GM23338 (cell line): ENCODE data around the gene SNX22. TPM values are rescaled to one million over a fixed set of nuclear protein-coding genes. Genes with fewer than 3 reads are reported as not detected.
A peak's percentile ranks its signal among the peaks of the same experiment; 100 is the strongest.

Experiments used
- ATAC-seq: fragments of 200-7000 bp; cut with Tn5 transposase; 3 replicates; pipeline ENCODE4 v1.9.1; 2020
- DNase-seq: peaks from one replicate; pipeline ENCODE4 v3.0.0-alpha.2; 2015; ENCODE audit warnings: low spot score
- H2AFZ ChIP-seq: fragments of 200-600 bp; sonication (generic); 2 replicates; pipeline ENCODE4 v1.8.0; 2016; ENCODE audit warnings: antibody characterized with exemption, mild to moderate bottlenecking, moderate library complexity
- H3F3A ChIP-seq: fragments of 200-600 bp; sonication (generic); replicated peaks from 2 replicates; pipeline ENCODE4 v1.8.0; 2017; ENCODE audit warnings: antibody characterized with exemption, mixed run types, low read depth
- H3K27ac ChIP-seq: fragments of 200-600 bp; sonication (generic); 2 replicates; pipeline ENCODE4 v1.6.1; 2016; ENCODE audit warnings: low read depth
- H3K27me3 ChIP-seq: fragments of 200-600 bp; sonication (generic); 2 replicates; pipeline ENCODE4 v1.8.0; 2016; ENCODE audit warnings: mild to moderate bottlenecking, mixed run types, moderate library complexity; ENCODE audit not compliant: insufficient read depth
- H3K36me3 ChIP-seq: fragments of 200-600 bp; sonication (generic); 2 replicates; pipeline ENCODE4 v1.8.0; 2016; ENCODE audit warnings: mild to moderate bottlenecking; ENCODE audit not compliant: insufficient read depth
- H3K4me1 ChIP-seq: fragments of 200-600 bp; sonication (generic); 2 replicates; pipeline ENCODE4 v1.8.0; 2016; ENCODE audit warnings: mild to moderate bottlenecking, moderate library complexity; ENCODE audit not compliant: insufficient read depth
- H3K4me2 ChIP-seq: fragments of 200-600 bp; sonication (generic); 2 replicates; pipeline ENCODE4 v1.7.1; 2017; ENCODE audit warnings: mixed run types
- H3K4me3 ChIP-seq: fragments of 200-600 bp; sonication (generic); 2 replicates; pipeline ENCODE4 v1.6.1; 2016; ENCODE audit warnings: mixed run types
- H3K79me2 ChIP-seq: fragments of 200-600 bp; sonication (generic); replicated peaks from 2 replicates; pipeline ENCODE4 v1.8.0; 2017; ENCODE audit warnings: mild to moderate bottlenecking; ENCODE audit not compliant: insufficient read depth
- H3K9me2 ChIP-seq: fragments of 200-600 bp; sonication (generic); 2 replicates; pipeline ENCODE4 v1.8.0; 2017; ENCODE audit not compliant: insufficient read depth
- H4K20me1 ChIP-seq: fragments of 200-600 bp; sonication (generic); replicated peaks from 2 replicates; pipeline ENCODE4 v1.8.0; 2017; ENCODE audit warnings: mild to moderate bottlenecking; ENCODE audit not compliant: insufficient read depth
- H3K27ac Mint-ChIP-seq: 2 replicates; pipeline ENCODE4 v1.8.0; 2020; ENCODE audit warnings: inconsistent platforms, mild to moderate bottlenecking, moderate library complexity, mixed read lengths
- H3K27me3 Mint-ChIP-seq: 3 replicates; pipeline ENCODE4 v1.8.0; 2022; ENCODE audit warnings: low read depth, mild to moderate bottlenecking, moderate library complexity, mixed read lengths, inconsistent platforms; ENCODE audit not compliant: insufficient read depth, poor library complexity
- H3K36me3 Mint-ChIP-seq: 3 replicates; pipeline ENCODE4 v1.8.0; 2021; ENCODE audit warnings: low read depth, mild to moderate bottlenecking, inconsistent platforms, moderate library complexity, mixed read lengths
- H3K4me1 Mint-ChIP-seq: 3 replicates; pipeline ENCODE4 v1.8.0; 2020; ENCODE audit warnings: mild to moderate bottlenecking, inconsistent platforms, mixed read lengths
- H3K4me3 Mint-ChIP-seq: 3 replicates; pipeline ENCODE4 v1.8.0; 2021; ENCODE audit warnings: moderate library complexity, mild to moderate bottlenecking, inconsistent platforms, mixed read lengths
- H3K9me3 Mint-ChIP-seq: 3 replicates; pipeline ENCODE4 v1.8.0; 2020; ENCODE audit warnings: moderate library complexity, mild to moderate bottlenecking, inconsistent platforms, mixed read lengths
- EZH2 ChIP-seq: fragments of 200-600 bp; sonication (generic); IDR thresholded peaks from one replicate; pipeline ENCODE4 v1.8.0; 2017; ENCODE audit warnings: antibody characterized with exemption, mild to moderate bottlenecking, low read depth; ENCODE audit not compliant: unreplicated experiment
- JUNB ChIP-seq: IDR thresholded peaks from one replicate; pipeline ENCODE4 v1.6.1; 2016; ENCODE audit warnings: antibody characterized with exemption; ENCODE audit not compliant: unreplicated experiment
- POLR2AphosphoS5 ChIP-seq: IDR thresholded peaks from 2 replicates; pipeline ENCODE4 v1.6.1; 2016; ENCODE audit warnings: antibody characterized with exemption, low read depth
- STAT1 ChIP-seq: IDR thresholded peaks from one replicate; pipeline ENCODE4 v1.6.1; 2016; ENCODE audit warnings: antibody characterized with exemption; ENCODE audit not compliant: unreplicated experiment
- polyA plus RNA-seq: library from polyadenylated mRNA; unstranded; fragments of >200 nt; fragmentation: Nextera tagmentation; extraction: Ambion mirVana; gene quantifications from 2 replicates; pipeline ENCODE4 v1.2.1, GENCODE V29; 2016
- total RNA-seq: library from RNA; depleted of rRNA; stranded (reverse); fragments of >200 nt; shearing (Covaris generic); gene quantifications from 2 replicates; pipeline ENCODE4 v1.2.3, GENCODE V29; 2014
- TF ChIP-seq, protein P1 (sequence below), 2 experiments: fragments of 200-600 bp in 1 of 2; sonication (generic) in 1 of 2; conservative IDR thresholded peaks; 2 replicates each; pipeline versions ENCODE4 v1.5.1 to v1.6.1; 2016 to 2017; ENCODE audit warnings: antibody characterized with exemption in 2 of 2, low read depth in 2 of 2, mild to moderate bottlenecking in 2 of 2, moderate library complexity in 1 of 2
- TF ChIP-seq, protein P2 (sequence below): fragments of 250-450 bp; sonication (Bioruptor Pico); IDR thresholded peaks from 2 replicates; pipeline ENCODE4 v1.5.0; 2020; ENCODE audit warnings: mild to moderate bottlenecking, moderate library complexity
- TF ChIP-seq, protein P3 (sequence below): IDR thresholded peaks from one replicate; pipeline ENCODE4 v1.6.1; 2018; ENCODE audit warnings: antibody characterized with exemption; ENCODE audit not compliant: unreplicated experiment

SNX22 gene
- total and polyA plus RNA-seq, 2 experiments from 2014 or later = 3.7 to 5.7 TPM

DNA sequence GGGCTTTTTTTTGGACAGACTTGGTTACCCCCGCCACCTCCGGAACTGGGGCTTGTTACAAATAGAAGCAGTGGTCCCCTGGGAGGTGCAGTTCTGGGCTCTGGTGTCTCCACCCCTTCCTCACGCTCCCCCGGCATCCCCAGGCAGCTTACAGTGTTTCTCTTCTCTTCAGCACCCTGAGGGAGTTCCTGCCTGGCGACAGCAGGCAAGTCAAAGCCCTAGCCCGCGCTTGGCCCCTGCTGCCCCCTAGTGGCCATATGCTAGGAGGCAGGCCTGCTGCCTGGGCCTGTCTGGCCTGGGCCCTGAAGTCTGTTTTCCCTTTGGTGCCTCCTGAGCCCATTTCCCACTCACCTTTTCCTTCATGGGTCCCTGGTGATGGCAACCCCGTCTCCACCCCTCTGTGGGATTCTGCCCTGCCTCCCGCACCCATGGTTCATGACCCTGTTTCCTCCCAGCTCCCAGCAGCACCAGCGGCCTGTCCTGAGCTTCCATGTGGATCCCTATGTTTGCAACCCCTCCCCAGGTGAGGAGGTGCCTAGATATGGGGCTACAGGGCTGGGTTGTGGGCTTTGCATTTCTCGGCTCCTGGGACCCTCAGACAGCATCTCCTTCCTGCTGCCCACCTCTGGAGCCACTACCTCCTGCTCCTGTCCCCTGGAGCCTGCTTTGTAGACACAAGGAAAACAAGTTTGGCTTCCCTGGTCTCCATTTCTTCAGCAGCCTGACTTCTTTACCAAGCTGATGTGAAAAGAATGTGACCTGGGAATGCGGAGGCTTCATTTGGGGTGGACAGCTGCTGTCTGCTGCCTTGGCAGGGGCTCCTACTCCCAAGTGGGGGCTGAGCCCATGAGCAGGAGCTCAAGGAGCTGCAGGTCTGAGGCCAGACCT lies 2.2 kb downstream of the SNX22 start:
- Mint-ChIP-seq H3K36me3 (peaks cover 41% of the 10 kb centered on the region), H3K4me1 (peaks cover 18% of the 10 kb centered on the region), H3K4me3 (peak overlapping the region; percentile 68), H3K27me3 (peaks cover 24% of the 10 kb centered on the region), H3K27ac (no peak overlapping the region), H3K9me3 (no peaks in the 10 kb centered on the region; the same call in 2 of the 3 replicates)
- DNase-seq (peak; percentile 91), ATAC-seq (peak; percentile 74)
- Histone ChIP-seq H3K4me3 (peak overlapping the region; percentile 82), H4K20me1 (peaks cover 13% of the 10 kb centered on the region; the same call in 1 of the 2 replicates), H3K4me2 (peak overlapping the region; percentile 94), H3K79me2 (no peaks in the 10 kb centered on the region), H3K4me1 (peaks cover 13% of the 10 kb centered on the region), H3K27me3 (peaks cover 18% of the 10 kb centered on the region), H3K27ac (peak overlapping the region; percentile 89), H3K36me3 (peaks cover 34% of the 10 kb centered on the region), H3F3A (peaks cover 31% of the 10 kb centered on the region), H2AFZ (no peak overlapping the region), H3K9me2 (no peaks in the 10 kb centered on the region)
- TF ChIP-seq POLR2AphosphoS5 (peak; percentile 64), JUNB (no peak), STAT1 (no peak), EZH2 (no peak)
- TF ChIP-seq, protein P1, sequence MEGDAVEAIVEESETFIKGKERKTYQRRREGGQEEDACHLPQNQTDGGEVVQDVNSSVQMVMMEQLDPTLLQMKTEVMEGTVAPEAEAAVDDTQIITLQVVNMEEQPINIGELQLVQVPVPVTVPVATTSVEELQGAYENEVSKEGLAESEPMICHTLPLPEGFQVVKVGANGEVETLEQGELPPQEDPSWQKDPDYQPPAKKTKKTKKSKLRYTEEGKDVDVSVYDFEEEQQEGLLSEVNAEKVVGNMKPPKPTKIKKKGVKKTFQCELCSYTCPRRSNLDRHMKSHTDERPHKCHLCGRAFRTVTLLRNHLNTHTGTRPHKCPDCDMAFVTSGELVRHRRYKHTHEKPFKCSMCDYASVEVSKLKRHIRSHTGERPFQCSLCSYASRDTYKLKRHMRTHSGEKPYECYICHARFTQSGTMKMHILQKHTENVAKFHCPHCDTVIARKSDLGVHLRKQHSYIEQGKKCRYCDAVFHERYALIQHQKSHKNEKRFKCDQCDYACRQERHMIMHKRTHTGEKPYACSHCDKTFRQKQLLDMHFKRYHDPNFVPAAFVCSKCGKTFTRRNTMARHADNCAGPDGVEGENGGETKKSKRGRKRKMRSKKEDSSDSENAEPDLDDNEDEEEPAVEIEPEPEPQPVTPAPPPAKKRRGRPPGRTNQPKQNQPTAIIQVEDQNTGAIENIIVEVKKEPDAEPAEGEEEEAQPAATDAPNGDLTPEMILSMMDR (conservative IDR thresholded peaks at IDR 0.05; ENCODE audit: low read depth in 2 of 2) = peak; percentile 93 to 98
- TF ChIP-seq, protein P2, sequence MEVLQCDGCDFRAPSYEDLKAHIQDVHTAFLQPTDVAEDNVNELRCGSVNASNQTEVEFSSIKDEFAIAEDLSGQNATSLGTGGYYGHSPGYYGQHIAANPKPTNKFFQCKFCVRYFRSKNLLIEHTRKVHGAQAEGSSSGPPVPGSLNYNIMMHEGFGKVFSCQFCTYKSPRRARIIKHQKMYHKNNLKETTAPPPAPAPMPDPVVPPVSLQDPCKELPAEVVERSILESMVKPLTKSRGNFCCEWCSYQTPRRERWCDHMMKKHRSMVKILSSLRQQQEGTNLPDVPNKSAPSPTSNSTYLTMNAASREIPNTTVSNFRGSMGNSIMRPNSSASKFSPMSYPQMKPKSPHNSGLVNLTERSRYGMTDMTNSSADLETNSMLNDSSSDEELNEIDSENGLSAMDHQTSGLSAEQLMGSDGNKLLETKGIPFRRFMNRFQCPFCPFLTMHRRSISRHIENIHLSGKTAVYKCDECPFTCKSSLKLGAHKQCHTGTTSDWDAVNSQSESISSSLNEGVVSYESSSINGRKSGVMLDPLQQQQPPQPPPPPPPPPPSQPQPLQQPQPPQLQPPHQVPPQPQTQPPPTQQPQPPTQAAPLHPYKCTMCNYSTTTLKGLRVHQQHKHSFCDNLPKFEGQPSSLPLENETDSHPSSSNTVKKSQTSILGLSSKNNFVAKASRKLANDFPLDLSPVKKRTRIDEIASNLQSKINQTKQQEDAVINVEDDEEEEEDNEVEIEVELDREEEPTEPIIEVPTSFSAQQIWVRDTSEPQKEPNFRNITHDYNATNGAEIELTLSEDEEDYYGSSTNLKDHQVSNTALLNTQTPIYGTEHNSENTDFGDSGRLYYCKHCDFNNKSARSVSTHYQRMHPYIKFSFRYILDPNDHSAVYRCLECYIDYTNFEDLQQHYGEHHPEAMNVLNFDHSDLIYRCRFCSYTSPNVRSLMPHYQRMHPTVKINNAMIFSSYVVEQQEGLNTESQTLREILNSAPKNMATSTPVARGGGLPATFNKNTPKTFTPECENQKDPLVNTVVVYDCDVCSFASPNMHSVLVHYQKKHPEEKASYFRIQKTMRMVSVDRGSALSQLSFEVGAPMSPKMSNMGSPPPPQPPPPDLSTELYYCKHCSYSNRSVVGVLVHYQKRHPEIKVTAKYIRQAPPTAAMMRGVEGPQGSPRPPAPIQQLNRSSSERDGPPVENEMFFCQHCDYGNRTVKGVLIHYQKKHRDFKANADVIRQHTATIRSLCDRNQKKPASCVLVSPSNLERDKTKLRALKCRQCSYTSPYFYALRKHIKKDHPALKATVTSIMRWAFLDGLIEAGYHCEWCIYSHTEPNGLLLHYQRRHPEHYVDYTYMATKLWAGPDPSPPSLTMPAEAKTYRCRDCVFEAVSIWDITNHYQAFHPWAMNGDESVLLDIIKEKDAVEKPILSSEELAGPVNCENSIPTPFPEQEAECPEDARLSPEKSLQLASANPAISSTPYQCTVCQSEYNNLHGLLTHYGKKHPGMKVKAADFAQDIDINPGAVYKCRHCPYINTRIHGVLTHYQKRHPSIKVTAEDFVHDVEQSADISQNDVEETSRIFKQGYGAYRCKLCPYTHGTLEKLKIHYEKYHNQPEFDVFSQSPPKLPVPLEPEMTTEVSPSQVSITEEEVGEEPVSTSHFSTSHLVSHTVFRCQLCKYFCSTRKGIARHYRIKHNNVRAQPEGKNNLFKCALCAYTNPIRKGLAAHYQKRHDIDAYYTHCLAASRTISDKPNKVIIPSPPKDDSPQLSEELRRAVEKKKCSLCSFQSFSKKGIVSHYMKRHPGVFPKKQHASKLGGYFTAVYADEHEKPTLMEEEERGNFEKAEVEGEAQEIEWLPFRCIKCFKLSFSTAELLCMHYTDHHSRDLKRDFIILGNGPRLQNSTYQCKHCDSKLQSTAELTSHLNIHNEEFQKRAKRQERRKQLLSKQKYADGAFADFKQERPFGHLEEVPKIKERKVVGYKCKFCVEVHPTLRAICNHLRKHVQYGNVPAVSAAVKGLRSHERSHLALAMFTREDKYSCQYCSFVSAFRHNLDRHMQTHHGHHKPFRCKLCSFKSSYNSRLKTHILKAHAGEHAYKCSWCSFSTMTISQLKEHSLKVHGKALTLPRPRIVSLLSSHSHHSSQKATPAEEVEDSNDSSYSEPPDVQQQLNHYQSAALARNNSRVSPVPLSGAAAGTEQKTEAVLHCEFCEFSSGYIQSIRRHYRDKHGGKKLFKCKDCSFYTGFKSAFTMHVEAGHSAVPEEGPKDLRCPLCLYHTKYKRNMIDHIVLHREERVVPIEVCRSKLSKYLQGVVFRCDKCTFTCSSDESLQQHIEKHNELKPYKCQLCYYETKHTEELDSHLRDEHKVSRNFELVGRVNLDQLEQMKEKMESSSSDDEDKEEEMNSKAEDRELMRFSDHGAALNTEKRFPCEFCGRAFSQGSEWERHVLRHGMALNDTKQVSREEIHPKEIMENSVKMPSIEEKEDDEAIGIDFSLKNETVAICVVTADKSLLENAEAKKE (CRISPR knock-in tag) = no peak
- TF ChIP-seq, protein P3, sequence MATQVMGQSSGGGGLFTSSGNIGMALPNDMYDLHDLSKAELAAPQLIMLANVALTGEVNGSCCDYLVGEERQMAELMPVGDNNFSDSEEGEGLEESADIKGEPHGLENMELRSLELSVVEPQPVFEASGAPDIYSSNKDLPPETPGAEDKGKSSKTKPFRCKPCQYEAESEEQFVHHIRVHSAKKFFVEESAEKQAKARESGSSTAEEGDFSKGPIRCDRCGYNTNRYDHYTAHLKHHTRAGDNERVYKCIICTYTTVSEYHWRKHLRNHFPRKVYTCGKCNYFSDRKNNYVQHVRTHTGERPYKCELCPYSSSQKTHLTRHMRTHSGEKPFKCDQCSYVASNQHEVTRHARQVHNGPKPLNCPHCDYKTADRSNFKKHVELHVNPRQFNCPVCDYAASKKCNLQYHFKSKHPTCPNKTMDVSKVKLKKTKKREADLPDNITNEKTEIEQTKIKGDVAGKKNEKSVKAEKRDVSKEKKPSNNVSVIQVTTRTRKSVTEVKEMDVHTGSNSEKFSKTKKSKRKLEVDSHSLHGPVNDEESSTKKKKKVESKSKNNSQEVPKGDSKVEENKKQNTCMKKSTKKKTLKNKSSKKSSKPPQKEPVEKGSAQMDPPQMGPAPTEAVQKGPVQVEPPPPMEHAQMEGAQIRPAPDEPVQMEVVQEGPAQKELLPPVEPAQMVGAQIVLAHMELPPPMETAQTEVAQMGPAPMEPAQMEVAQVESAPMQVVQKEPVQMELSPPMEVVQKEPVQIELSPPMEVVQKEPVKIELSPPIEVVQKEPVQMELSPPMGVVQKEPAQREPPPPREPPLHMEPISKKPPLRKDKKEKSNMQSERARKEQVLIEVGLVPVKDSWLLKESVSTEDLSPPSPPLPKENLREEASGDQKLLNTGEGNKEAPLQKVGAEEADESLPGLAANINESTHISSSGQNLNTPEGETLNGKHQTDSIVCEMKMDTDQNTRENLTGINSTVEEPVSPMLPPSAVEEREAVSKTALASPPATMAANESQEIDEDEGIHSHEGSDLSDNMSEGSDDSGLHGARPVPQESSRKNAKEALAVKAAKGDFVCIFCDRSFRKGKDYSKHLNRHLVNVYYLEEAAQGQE = no peak
